Sigmoid colon (tissue), 3 donors: ENCODE measurements around the gene TMPRSS4.

Experiments used
- CTCF ChIP-seq, 4 experiments: fragments of 450-650 bp in 3 of 4; fragments of 200-600 bp in 1 of 4; IDR thresholded peaks; one replicate each; pipeline ENCODE4 v1.5.1; 2016 to 2019; ENCODE audit warnings: antibody characterized with exemption in 4 of 4, mild to moderate bottlenecking in 3 of 4, moderate library complexity in 2 of 4
- POLR2A ChIP-seq, 2 donors: fragments of 450-650 bp; IDR thresholded peaks; one replicate each; pipeline ENCODE4 v1.6.1; 2016; ENCODE audit warnings: antibody characterized with exemption in 2 of 2, mild to moderate bottlenecking in 2 of 2, moderate library complexity in 2 of 2

- no peak for TF ChIP-seq POLR2A (IDR thresholded peaks at IDR 0.05)
- TF ChIP-seq CTCF (IDR thresholded peaks at IDR 0.05), result no peak
Observed at GRCh38 chr11:118078911-118079411, 2.1 kb downstream of the TMPRSS4 start.
